Measurements from ENCODE around the gene HYKK.
"Not testable (repeated sequence)": the region's sequence is repeated elsewhere in the genome, so short reads cannot be mapped to it uniquely, and the experiment has no call there.

HYKK gene

DNA sequence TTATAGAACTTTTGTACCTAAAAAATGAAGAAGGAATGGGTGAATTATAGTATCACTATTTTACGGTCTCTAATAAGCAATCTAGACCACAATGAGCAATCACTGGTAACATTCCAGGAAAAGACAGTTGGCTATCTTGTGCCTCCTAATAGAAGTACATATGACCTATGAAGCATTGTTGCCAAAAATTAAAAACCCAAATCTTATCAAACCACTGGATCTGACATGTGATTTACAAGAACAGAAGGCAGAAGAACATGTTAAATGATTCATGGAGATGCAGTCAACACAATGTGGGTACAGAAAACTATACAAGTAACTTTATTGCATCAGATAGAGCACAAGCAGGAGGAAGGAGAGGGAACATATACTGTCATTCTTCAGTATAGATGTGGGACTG is 14.5 kb upstream of the HYKK start:
- TF ChIP-seq, protein P1, sequence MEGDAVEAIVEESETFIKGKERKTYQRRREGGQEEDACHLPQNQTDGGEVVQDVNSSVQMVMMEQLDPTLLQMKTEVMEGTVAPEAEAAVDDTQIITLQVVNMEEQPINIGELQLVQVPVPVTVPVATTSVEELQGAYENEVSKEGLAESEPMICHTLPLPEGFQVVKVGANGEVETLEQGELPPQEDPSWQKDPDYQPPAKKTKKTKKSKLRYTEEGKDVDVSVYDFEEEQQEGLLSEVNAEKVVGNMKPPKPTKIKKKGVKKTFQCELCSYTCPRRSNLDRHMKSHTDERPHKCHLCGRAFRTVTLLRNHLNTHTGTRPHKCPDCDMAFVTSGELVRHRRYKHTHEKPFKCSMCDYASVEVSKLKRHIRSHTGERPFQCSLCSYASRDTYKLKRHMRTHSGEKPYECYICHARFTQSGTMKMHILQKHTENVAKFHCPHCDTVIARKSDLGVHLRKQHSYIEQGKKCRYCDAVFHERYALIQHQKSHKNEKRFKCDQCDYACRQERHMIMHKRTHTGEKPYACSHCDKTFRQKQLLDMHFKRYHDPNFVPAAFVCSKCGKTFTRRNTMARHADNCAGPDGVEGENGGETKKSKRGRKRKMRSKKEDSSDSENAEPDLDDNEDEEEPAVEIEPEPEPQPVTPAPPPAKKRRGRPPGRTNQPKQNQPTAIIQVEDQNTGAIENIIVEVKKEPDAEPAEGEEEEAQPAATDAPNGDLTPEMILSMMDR (IDR thresholded peaks at IDR 0.05; ENCODE audit: extremely low read depth, missing control alignments): no peak

DNA sequence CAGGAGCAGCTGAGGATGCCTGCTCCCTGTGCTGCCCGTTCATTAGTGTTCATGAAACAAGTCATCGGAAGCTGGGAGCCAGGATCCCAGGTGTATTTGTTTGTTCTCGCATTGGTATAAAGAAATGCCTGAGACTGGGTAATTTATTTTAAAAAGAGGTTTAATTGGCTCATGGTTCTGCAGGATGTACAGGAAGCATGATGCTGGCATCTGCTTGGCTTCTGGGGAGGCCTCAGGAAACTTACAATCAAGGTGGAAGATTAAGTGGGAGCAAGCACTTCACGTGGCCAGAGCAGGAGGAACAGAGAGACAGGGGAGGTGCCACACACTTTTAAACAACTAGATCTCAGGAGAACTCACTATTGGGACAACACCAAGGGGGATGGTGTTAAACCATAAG is 5.5 kb upstream of the HYKK start:
- TF ChIP-seq, protein P1 (IDR thresholded peaks at IDR 0.05; ENCODE audit: extremely low read depth, missing control alignments): no peak
- DNase-seq (ENCODE audit: low spot score): no peak

More for the DNA sequence above, 14.5 kb upstream of the HYKK start:
- DNase-seq (ENCODE audit: low spot score): no peak

DNA sequence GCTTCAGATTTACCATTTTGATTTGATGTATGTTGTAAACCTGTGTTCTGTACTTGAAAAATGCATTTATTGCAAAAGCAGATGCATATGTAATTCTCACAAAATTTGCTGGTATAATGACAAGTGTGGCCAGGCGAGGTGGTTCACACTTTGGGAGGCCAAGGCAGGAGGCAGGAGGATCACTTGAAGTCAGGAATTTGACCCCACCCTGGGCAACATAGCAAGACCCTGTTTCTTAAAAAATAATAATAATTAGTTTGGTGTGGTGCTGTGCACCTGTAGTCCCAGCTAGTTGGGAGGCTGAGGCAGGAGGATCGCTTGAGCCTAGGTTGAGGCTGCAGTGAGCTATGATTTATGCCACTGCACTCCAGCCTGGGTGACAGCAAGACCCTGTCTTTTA is 4.7 kb upstream of the HYKK start:
- TF ChIP-seq, protein P1 (IDR thresholded peaks at IDR 0.05; ENCODE audit: extremely low read depth, missing control alignments): no peak
- DNase-seq (ENCODE audit: low spot score): no peak

GRCh38 chr15:78507831-78508160 is 419 bp downstream of the HYKK start:
- DNase-seq (ENCODE audit: low spot score): no peak
- TF ChIP-seq, protein P1 (IDR thresholded peaks at IDR 0.05; ENCODE audit: extremely low read depth, missing control alignments): no peak

- no peak for DNase-seq (ENCODE audit: low spot score)
- TF ChIP-seq, protein P1 (IDR thresholded peaks at IDR 0.05; ENCODE audit: extremely low read depth, missing control alignments): no peak
Observed at GRCh38 chr15:78508272-78508671, 895 bp downstream of the HYKK start.

DNA sequence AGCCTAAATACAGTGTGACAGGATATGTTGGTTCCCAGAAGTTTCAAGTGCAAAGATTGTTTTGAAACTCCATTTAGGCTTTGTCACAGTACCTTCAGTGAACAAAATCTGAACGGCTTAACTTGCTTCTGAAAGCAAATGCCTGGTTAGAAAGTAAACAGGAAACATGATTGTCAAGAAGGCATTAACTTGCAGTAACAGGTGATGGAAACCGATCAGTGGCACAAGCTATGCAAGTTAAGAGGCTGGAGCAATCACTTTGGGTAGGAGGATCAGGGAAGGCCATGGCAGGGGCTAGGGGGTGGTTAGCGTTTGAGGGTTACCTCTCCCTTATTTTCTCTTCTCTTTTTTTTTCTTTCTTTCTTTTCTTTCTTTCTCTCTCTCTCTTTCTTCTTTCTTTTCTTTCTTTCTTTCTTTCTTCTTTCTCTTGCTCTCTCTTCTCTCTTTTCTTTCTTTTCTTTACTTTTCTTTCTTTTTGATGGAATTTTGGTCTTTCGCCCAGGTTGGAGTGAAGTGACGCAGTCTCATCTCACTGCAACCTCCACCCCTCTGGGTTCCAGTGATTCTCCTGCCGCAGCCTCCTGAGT is 2.4 kb downstream of the HYKK start:
- DNase-seq (ENCODE audit: low spot score): no peak
- TF ChIP-seq, protein P1 (IDR thresholded peaks at IDR 0.05; ENCODE audit: extremely low read depth, missing control alignments): no peak

DNA sequence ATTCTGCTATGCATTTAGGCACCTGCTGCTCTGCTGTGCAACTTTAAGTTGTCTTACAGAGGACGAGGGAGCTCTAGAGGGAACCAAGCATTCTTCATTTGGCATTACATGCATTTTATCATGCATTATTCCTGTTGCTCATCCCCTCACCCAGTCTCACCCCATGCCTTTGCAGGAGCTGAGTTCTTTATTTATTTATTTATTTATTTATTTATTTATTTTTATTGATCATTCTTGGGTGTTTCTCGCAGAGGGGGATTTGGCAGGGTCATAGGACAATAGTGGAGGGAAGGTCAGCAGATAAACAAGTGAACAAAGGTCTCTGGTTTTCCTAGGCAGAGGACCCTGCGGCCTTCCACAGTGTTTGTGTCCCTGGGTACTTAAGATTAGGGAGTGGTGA is 12.7 kb downstream of the HYKK start:
- DNase-seq (ENCODE audit: low spot score): not testable (repeated sequence)

DNA sequence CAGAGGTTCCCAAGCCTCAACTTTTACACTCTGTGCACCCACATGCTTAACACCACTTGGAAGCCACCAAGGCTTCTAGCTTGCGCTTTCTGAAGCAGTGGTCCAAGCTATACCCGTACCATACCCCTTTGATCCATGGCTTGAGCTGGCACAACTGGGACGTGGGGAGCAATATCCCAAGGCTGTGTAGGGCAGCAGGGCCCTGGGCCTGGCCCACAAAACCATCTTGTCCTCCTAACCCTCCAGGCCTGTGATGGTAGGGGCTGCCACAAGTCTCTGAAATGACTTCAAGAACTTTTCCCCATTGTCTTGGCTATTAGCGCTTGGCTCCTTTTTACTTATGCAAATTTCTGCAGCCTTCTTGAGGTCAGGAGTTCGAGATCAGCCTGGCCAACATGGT is 16.9 kb downstream of the HYKK start:
- DNase-seq (ENCODE audit: low spot score): no peak
- TF ChIP-seq, protein P1 (IDR thresholded peaks at IDR 0.05; ENCODE audit: extremely low read depth, missing control alignments): no peak

Data from GM20000 (cell line).